Activated B cell treated with CpG ODN at 0.5 μM for 24 hours (primary cell): Measurements from ENCODE around the gene SMYD1. TPM values are rescaled to one million over a fixed set of nuclear protein-coding genes. Genes with fewer than 3 reads are reported as not detected.

Experiments
- ATAC-seq: fragments of 200-7000 bp; cut with Tn5 transposase; one replicate; pipeline ENCODE4 v1.10.0; 2021; ENCODE audit warnings: low read depth, mild to moderate bottlenecking, moderate library complexity
- CTCF ChIA-PET: fragments of 350-600 bp; sonication (Branson Sonifier 250); formaldehyde crosslinking; loops from one replicate; lab custom pipeline; 2021; ENCODE audit warnings: antibody characterized with exemption; lab: Charles Lee
- POLR2A ChIA-PET: fragments of 350-600 bp; sonication (Branson Sonifier 250); formaldehyde crosslinking; loops from one replicate; lab custom pipeline; 2021; ENCODE audit warnings: antibody characterized with exemption; lab: Charles Lee
- DNase-seq: peaks from one replicate; pipeline ENCODE4 v3.0.0; 2022
- H3K27ac Mint-ChIP-seq: one replicate; pipeline ENCODE4 v1.8.0; 2020; ENCODE audit warnings: mixed read lengths
- H3K27me3 Mint-ChIP-seq: one replicate; pipeline ENCODE4 v1.8.0; 2021; ENCODE audit warnings: mixed read lengths
- H3K36me3 Mint-ChIP-seq: one replicate; pipeline ENCODE4 v1.8.0; 2021; ENCODE audit warnings: low read depth, mixed read lengths
- H3K4me1 Mint-ChIP-seq: one replicate; pipeline ENCODE4 v1.8.0; 2021; ENCODE audit warnings: mixed read lengths
- H3K4me3 Mint-ChIP-seq: one replicate; pipeline ENCODE4 v1.8.0; 2020; ENCODE audit warnings: mild to moderate bottlenecking, mixed read lengths
- H3K9me3 Mint-ChIP-seq: one replicate; pipeline ENCODE4 v1.8.0; 2020; ENCODE audit warnings: mixed read lengths
- CTCF ChIP-seq: fragments of 200-600 bp; IDR thresholded peaks from one replicate; pipeline ENCODE4 v1.8.0; 2022; ENCODE audit warnings: antibody characterized with exemption, mild to moderate bottlenecking
- intact Hi-C: fragments of 100-400 bp; cut with micrococcal nuclease; formaldehyde crosslinking; loops from one replicate; pipeline ENCODE4 v1.15.1; 2024
- total RNA-seq: library from RNA; stranded (reverse); gene quantifications from 2 replicates; pipeline ENCODE4 v1.2.3, GENCODE V29; 2022

The SMYD1 gene
- total RNA-seq, 1 donor from 2014 or later: not detected

DNA sequence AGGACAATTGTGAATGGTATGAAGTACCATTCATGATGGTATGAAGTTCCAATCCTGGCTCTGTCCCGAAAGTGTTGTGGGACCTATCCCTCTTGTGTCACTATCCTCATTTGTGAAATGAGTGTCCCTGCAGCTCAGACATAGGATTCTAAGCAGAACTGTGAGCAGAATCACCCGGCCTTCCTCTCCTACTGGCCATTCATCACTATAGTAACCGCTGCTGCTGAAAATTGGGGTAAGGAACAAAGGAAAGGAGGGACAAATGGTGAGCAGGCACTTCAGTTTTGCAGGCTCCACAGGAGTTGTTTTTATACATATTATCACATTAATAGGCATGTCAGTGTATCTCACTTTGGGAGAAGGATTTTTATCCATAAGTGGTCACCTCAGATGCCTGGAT lies 27.4 kb downstream of the SMYD1 start:
- no peak overlapping the region for H3K4me3 Mint-ChIP-seq
- CTCF ChIA-PET: no interaction called here

GRCh38 chr2:88096708-88097107 lies 29.1 kb downstream of the SMYD1 start:
- intact Hi-C loops: no loop called here

More for the DNA sequence above, 27.4 kb downstream of the SMYD1 start:
- Mint-ChIP-seq H3K36me3 (no peaks in the 10 kb centered on the region), H3K27me3 (no peaks in the 10 kb centered on the region), H3K4me1 (peaks cover 14% of the 10 kb centered on the region), H3K9me3 (no peaks in the 10 kb centered on the region), H3K27ac (no peak overlapping the region)
- no peak for DNase-seq
- POLR2A ChIA-PET: no interaction called here
- intact Hi-C loops: no loop called here
- no peak for TF ChIP-seq CTCF
- no peak for ATAC-seq

GRCh38 chr2:88097192-88097591 lies 29.6 kb downstream of the SMYD1 start:
- ATAC-seq (no peak), DNase-seq (no peak)
- no peaks in the 10 kb centered on the region for H3K27me3 Mint-ChIP-seq
- TF ChIP-seq CTCF: no peak
- no peaks in the 10 kb centered on the region for H3K36me3 Mint-ChIP-seq
- no peaks in the 10 kb centered on the region for H3K4me1 Mint-ChIP-seq
- POLR2A ChIA-PET: no interaction called here
- H3K9me3 Mint-ChIP-seq: no peaks in the 10 kb centered on the region
- CTCF ChIA-PET: no interaction called here
- H3K27ac Mint-ChIP-seq: no peak overlapping the region
- intact Hi-C loops: no loop called here
- no peak overlapping the region for H3K4me3 Mint-ChIP-seq

More at GRCh38 chr2:88096708-88097107, 29.1 kb downstream of the SMYD1 start:
- Mint-ChIP-seq H3K9me3 (no peaks in the 10 kb centered on the region), H3K27ac (no peak overlapping the region), H3K27me3 (no peaks in the 10 kb centered on the region), H3K4me3 (no peak overlapping the region), H3K4me1 (no peaks in the 10 kb centered on the region), H3K36me3 (no peaks in the 10 kb centered on the region)
- no peak for TF ChIP-seq CTCF
- ChIA-PET CTCF (no interaction called here), POLR2A (no interaction called here)
- ATAC-seq (no peak), DNase-seq (no peak)

GRCh38 chr2:88097891-88098557 lies 30.4 kb downstream of the SMYD1 start:
- Mint-ChIP-seq H3K27me3 (peaks cover 4% of the 10 kb centered on the region), H3K9me3 (no peaks in the 10 kb centered on the region), H3K27ac (no peak overlapping the region), H3K4me3 (no peak overlapping the region), H3K36me3 (no peaks in the 10 kb centered on the region), H3K4me1 (no peaks in the 10 kb centered on the region)
- ATAC-seq: no peak
- no peak for TF ChIP-seq CTCF
- CTCF ChIA-PET: no interaction called here
- intact Hi-C loops: no loop called here
- DNase-seq: no peak
- POLR2A ChIA-PET: no interaction called here

GRCh38 chr2:88098558-88098900 lies 30.9 kb downstream of the SMYD1 start:
- no peak for DNase-seq
- POLR2A ChIA-PET: no interaction called here
- TF ChIP-seq CTCF: no peak
- CTCF ChIA-PET: no interaction called here
- H3K36me3 Mint-ChIP-seq: no peaks in the 10 kb centered on the region
- H3K4me1 Mint-ChIP-seq: no peaks in the 10 kb centered on the region
- no peaks in the 10 kb centered on the region for H3K9me3 Mint-ChIP-seq
- intact Hi-C loops: no loop called here
- no peak overlapping the region for H3K27ac Mint-ChIP-seq
- ATAC-seq: no peak
- no peak overlapping the region for H3K4me3 Mint-ChIP-seq
- peaks cover 6% of the 10 kb centered on the region for H3K27me3 Mint-ChIP-seq
